ENCODE results near the gene MKNK1.

MKNK1 gene

GRCh38 chr1:46568461-46568891 is 35.6 kb downstream of the MKNK1 start:
- no peak for DNase-seq (ENCODE audit: low read depth in 1 of 2, low spot score in 1 of 2)

DNA sequence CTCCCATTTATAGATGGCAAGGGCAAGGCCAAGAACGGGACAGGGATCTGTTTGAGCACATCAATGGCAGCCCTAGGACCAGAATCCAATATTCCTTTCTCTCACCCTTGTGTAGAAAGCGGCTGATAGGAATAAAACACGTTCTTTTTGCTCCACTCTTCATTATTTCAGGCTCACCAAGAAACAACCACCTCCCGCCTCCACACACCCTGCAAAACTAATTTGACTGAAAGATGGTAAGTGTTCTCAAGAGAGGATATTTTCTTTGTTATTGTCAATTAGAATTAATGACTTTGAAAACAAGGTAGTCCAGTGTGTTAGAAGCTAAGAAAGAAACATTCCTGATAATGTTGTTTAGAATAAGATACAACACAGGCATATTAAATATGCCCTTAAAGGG is 40.7 kb downstream of the MKNK1 start:
- DNase-seq (ENCODE audit: low read depth in 1 of 2, low spot score in 1 of 2): no peak

GRCh38 chr1:46562498-46562897 is 41.6 kb downstream of the MKNK1 start:
- DNase-seq (ENCODE audit: low read depth in 1 of 2, low spot score in 1 of 2): no peak

DNA sequence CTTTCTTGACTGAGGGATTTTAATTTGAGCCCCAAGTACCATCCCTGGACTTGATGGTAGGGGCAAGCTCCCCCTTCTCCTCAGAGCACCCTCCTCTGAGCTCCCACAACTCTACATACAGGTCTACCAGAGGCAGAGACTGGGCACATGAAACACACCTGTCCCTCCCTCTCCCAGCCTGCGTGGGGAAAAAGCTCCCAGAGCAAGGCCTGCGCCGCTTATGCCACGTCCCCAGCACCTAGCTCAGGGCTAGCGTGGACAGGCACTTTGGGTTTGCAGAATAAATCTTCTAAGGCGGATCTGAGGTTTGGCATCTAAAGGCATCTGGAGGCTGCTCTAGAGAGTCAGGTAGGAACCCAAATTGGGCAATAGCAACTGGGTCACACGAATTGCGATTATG is 45.1 kb downstream of the MKNK1 start:
- no peak for DNase-seq (ENCODE audit: low read depth in 1 of 2, low spot score in 1 of 2)

DNA sequence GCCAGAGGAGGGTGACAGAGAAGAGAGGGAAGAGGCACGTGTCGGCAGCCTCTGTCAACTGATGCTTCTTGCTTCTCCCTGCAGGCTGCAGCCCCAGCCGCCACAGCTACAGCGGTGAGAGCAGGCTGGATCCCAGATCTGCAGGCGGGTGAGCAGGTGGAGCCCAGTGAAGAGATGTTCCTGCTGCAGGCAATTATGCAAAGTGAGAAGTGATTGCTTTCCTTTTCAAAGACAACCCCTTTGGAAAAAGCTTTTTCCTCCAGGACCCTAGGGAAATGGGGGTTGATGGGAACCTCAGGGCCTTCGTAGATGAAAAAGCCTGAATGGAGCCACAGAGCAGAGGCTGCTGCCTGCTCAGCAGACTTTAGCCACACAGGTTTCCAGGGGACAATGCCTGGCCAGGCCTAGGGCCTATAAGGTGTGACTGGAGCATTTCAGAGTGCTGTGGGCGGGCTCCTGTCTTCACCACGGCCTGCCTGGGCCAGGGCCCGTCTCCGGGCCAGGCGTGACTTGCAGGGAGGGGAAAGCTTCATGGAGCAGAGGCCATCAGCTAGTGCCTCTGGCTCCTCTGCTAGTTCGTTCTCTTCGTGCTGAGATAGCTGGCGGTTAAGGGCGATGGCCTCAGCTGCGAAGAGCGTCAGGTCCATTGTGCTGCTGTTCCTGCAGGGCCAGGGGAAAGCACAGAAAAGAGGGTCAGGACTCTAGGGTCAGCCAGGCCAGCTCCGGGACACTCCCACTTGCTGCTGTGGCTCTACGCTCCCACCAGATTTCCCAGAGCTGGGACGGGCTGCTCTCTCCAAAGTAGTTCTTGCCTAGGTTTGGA is 45.7 kb downstream of the MKNK1 start:
- no peak for DNase-seq (ENCODE audit: low read depth in 1 of 2, low spot score in 1 of 2)

DNA sequence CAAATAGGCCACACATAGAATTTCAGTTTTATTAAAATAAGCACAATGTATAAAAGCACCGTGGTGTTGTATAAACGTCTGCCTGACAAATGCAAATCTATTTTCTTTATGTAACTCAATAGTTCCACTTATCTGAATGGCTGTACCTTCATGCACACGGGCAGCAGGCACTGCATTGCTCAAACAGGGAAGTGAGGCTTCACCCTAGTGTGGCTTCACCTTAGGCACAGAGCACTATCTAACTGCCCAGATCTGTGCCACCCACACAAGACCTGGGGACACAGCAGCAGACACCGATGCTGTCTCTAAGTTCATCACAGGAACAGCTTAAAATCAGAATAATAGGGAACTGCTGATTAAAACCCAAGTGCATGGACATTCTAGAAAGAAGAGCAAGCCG is 46.7 kb downstream of the MKNK1 start:
- no peak for DNase-seq (ENCODE audit: low read depth in 1 of 2, low spot score in 1 of 2)

- no peak for DNase-seq (ENCODE audit: low read depth in 1 of 2, low spot score in 1 of 2)
These were observed 47.2 kb downstream of the MKNK1 start for GRCh38 chr1:46556822-46557221.

GRCh38 chr1:46555826-46556619 is 48.0 kb downstream of the MKNK1 start:
- DNase-seq (ENCODE audit: low read depth in 1 of 2, low spot score in 1 of 2): no peak

GRCh38 chr1:46554597-46555381 is 49.3 kb downstream of the MKNK1 start:
- DNase-seq (ENCODE audit: low read depth in 1 of 2, low spot score in 1 of 2): no peak

DNA sequence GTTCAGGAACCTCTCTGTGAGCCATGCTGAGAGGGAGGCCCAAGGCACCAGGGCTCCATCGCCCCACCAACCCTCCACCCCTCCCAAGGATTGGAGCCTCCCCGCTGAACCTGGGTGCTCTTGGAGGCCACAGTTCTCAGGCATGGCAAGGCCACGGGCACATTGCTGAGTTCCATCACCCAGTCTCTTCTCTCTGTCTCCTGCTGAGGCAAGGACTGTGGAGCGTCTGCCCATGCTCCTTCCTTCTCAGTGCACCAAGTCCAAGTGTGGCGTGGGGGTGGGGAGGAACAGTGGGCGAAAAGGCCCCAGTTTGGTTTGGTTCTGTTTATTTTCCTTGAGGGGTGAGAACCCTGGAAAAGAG is 49.9 kb downstream of the MKNK1 start:
- no peak for DNase-seq (ENCODE audit: low read depth in 1 of 2, low spot score in 1 of 2)

DNA sequence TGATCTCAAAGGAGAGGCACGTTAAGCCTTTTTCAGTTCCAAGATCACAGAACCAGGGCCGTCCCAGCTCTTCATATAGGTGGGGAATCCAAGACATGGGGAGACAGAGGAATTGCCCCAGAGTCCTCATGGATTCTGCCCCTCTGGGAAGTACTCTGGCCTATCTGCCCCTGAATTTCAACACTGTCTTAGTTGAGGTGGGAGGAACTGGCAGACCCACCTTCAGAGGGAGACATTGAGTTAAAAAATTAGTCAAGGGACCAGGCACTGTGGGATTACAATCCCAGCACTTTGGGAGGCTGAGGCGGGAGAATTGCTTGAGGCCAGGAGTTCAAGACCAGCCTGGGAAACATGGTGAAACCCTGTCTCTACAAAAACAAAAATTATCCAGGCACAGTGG is 50.6 kb downstream of the MKNK1 start:
- no peak for DNase-seq (ENCODE audit: low read depth in 1 of 2, low spot score in 1 of 2)

- DNase-seq (ENCODE audit: low read depth in 1 of 2, low spot score in 1 of 2): no peak
These were observed 51.5 kb downstream of the MKNK1 start for GRCh38 chr1:46552357-46553237.

- DNase-seq (ENCODE audit: low read depth in 1 of 2, low spot score in 1 of 2): no peak
These were observed 52.4 kb downstream of the MKNK1 start, which contains the start of gene KNCN for GRCh38 chr1:46551597-46552095. Gene KNCN, minus strand, starts transcription at chr1:46551647. Its CDS starts 432 bp downstream, at chr1:46551215.

DNA sequence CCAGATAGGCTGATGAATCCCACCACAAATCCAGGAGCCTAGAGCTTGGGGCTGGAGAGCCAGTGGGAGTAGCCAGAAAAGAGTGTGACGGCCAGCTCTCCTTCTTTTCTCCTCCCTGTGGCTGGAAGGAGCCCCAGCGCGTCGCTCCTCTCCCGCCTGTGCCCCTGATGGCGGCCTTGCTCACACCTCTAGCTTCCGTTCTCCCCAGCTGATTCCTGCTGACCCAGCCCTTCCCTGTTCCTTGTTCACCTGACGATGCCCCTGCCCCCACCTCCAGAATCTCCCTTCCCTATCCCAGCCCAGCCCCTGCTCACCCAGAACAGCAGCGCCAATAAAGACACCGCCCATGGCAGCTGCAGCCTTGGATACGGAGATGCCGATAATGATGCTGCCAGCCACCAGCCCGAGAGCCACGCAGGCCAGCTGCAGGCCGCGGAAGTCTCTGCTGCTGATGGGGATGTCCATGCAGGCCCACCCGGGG is 53.3 kb downstream of the MKNK1 start:
- no peak for DNase-seq (ENCODE audit: low read depth in 1 of 2, low spot score in 1 of 2)

DNA sequence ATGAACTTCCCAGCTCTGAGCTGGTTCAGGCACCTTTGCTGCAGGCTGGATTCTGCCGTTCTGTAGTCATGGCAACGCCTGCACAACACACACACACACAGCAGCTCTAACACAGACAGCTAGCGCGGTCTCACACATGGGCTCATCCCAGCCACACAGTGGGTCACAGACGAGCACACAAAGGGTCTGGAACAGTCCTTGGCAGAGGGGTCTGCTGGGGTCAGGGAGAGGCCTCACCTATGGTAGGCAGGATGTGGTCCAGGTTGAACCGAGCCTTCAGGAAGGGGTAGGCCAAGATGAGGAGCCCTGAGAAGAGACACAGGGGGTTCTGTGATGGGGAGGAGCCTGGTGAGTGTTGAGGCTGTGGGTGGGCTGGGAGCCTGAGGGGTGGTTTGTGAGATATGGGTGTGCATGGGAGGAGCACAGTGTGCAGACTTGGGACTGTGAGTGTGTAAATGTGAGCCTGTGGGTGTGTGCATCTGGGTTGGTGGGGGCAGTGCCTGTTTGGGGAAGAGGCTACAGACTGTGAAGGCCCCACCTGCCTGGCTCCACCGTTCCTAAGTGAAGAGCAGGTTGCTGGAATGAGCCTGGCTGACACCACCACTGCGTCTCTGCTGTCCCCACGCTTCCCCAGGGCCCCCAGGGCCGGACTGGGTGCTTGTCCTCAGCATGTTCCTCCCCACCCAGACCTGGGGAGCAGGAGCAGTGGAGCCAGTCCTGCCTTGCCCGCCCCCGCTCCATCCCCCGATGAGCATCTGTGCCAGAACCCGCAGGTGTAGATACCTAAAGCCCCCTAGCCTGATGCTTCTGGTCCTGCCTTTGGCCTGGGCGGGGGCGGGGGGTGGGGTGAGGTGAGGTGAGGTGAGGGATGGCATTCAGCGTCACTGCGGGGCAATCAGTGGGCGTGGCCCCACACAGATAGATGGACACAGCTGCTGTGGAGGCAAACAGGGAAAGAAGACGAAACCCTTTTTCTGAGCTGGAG is 54.1 kb downstream of the MKNK1 start:
- DNase-seq (ENCODE audit: low read depth in 1 of 2, low spot score in 1 of 2): no peak

- no peak for DNase-seq (ENCODE audit: low read depth in 1 of 2, low spot score in 1 of 2)
These were observed 56.3 kb downstream of the MKNK1 start for GRCh38 chr1:46547481-46548383.

DNA sequence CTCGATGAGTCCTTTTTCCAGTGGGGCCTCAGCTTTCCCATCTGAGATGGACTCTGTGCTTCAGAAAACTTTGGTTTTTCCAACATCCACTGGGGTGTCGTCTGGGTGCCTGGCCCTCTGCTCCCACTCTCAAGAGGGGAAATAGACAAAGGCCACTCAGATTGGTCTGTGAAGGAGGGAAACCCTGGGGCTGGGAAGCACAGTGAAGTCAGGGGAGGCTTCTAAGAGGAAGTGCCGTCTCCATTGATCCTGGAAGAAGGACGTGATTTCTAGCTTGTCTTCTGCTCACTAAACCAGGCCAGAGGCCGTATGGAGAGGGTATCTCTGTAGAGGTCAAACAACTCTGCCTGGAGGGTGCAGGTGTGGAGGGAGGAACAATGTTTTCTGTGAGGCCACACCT is 57.9 kb downstream of the MKNK1 start:
- DNase-seq (ENCODE audit: low read depth in 1 of 2, low spot score in 1 of 2): no peak

DNA sequence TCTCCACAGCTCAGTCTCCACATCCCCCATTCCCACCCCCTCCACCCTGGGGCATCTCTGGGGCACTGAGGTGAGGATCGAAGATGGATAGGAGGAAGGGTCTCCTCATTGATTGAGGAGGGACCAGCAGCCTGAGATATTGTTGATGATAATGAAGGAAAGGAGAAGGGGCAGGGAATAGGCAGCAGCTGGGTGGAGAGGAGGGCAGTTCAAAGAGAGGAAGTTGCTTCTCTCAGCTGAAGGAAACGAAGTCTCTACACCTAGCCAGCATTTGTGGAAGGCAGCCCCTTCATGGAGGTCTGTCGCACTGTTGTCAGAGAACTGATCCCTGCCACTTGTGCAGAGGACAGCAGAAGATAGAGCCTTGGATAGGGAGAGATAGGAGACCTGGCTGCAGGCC is 58.3 kb downstream of the MKNK1 start:
- no peak for DNase-seq (ENCODE audit: low read depth in 1 of 2, low spot score in 1 of 2)

Data from activated T-helper 1 cell treated with anti-CD3 and anti-CD28 coated beads, Interleukin-2, amount 50 U/mL, for 16 hours (primary cell).